BLaER1 (cell line): ENCODE results near the gene RETSAT.
A peak's percentile ranks its signal among the peaks of the same experiment; 100 is the strongest.

Experiments used
- H3K27ac ChIP-seq: shearing (Covaris generic); formaldehyde crosslinking; 2 replicates; pipeline ENCODE4 v1.8.1; 2022
- H3K27me3 ChIP-seq: shearing (Covaris generic); formaldehyde crosslinking; 2 replicates; pipeline ENCODE4 v1.8.1; 2022
- H3K36me3 ChIP-seq: shearing (Covaris generic); formaldehyde crosslinking; 2 replicates; pipeline ENCODE4 v1.8.1; 2022
- H3K4me1 ChIP-seq: shearing (Covaris generic); formaldehyde crosslinking; 2 replicates; pipeline ENCODE4 v1.8.1; 2022
- H3K4me2 ChIP-seq: shearing (Covaris generic); formaldehyde crosslinking; 2 replicates; pipeline ENCODE4 v1.8.1; 2022
- H3K4me3 ChIP-seq: shearing (Covaris generic); formaldehyde crosslinking; 2 replicates; pipeline ENCODE4 v1.8.1; 2022
- H3K9ac ChIP-seq: shearing (Covaris generic); formaldehyde crosslinking; 2 replicates; pipeline ENCODE4 v1.8.1; 2022
- H3K9me3 ChIP-seq: shearing (Covaris generic); formaldehyde crosslinking; 2 replicates; pipeline ENCODE4 v1.8.1; 2022
- H4K20me1 ChIP-seq: shearing (Covaris generic); formaldehyde crosslinking; 2 replicates; pipeline ENCODE4 v1.8.1; 2022
- Cebpa-rat ChIP-seq: shearing (Covaris generic); IDR thresholded peaks from 2 replicates; pipeline ENCODE4 v1.8.1; 2022

Gene RETSAT

DNA sequence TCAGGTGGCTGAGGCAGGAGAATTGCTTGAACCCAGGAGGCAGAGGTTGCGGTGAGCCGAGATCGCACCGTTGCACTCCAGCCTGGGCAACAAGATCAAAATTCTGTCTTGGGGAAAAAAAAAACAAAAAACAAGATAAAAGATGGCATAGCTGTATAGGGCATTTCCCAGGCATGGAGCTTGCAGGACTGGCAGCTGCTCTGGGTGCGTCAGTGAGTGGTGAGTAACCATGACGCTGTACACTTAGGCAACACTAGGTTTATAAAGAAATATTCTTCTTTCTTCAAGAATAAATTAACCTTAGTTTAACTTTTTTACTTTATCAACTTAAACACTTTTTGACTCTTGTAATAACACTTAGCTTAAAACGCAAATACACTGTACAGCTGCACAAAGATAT, 41.9 kb downstream of the RETSAT start:
- peaks cover 28% of the 10 kb centered on the region for H4K20me1 ChIP-seq
- no peak for TF ChIP-seq Cebpa-rat
- H3K4me3 ChIP-seq = no peak overlapping the region
- no peaks in the 10 kb centered on the region for H3K27me3 ChIP-seq
- H3K27ac ChIP-seq = no peak overlapping the region
- peaks cover 42% of the 10 kb centered on the region for H3K36me3 ChIP-seq
- H3K4me2 ChIP-seq = no peak overlapping the region
- peaks cover 46% of the 10 kb centered on the region for H3K4me1 ChIP-seq
- no peak overlapping the region for H3K9ac ChIP-seq
- H3K9me3 ChIP-seq = no peaks in the 10 kb centered on the region

GRCh38 chr2:85310330-85310729, 44.0 kb downstream of the RETSAT start:
- Histone ChIP-seq H3K9me3 (no peaks in the 10 kb centered on the region), H3K4me3 (no peak overlapping the region), H3K9ac (no peak overlapping the region), H3K36me3 (peaks cover 23% of the 10 kb centered on the region), H3K27ac (peak overlapping the region; percentile 68; the same call in 1 of the 2 replicates), H3K4me1 (peaks cover 65% of the 10 kb centered on the region), H4K20me1 (peaks cover 15% of the 10 kb centered on the region), H3K27me3 (no peaks in the 10 kb centered on the region), H3K4me2 (peak overlapping the region; percentile 79)
- no peak for TF ChIP-seq Cebpa-rat

DNA sequence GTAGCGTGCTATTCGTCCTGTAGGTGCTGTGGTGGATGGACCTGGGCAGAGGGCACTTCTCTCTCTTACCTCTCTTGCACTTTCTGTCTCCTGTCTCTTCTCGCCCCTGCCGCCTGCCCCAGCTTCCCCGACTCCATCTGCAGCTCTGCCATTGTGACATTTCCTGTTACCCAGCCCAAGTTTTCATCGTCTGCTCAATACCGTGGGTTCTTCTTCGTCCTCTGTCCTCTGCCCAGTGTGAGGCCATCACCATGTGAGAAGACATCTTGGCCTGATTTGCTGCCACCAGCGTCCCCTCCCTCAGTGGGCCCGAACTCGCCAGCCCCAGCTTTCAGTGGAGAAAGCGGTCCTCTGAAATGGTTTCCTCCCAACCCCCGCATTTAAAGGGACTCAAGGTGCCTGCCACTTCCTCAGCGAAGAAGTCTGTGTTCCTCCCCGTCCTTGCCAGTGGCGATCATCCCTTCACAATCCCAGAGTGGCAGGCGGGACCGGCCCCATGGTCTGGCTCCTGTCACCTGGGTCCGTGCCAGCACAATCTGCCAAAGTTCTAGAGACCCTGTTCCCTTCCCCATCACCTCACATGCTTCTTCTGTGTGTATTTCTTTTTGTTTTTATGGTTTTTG, 44.5 kb downstream of the RETSAT start:
- H3K4me2 ChIP-seq = peak overlapping the region; percentile 79

DNA sequence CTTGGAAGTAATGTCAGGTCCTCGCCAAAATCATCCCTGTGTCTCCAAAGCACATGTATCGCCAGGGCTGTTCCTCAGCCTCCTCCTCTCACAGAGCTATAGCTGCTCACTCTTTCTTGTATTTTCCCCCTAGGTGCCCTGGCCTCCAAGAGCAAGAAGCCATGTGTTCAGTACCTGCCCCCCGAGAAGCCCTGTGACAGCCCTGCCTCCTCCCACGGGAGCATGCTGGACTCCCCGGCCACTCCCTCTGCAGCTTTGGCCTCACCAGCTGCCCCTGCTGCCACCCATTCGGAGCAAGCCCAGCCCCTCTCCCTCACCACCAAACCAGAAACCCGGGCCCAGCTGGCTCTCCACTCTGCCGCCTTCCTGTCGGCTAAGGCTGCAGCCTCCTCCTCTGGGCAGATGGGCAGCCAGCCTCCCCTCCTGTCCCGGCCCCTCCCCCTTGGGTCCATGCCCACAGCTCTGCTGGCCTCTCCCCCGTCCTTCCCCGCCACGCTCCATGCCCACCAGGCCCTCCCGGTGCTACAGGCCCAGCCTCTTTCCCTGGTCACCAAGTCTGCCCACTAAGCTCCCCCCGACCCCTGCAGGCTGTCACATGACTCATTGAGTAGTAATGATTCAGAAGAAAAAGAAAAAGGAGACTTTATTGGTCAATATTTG, 45.3 kb downstream of the RETSAT start:
- H3K4me3 ChIP-seq = no peak overlapping the region
- no peak for TF ChIP-seq Cebpa-rat
- H3K27ac ChIP-seq = peak overlapping the region; percentile 68
- H3K4me1 ChIP-seq = peaks cover 65% of the 10 kb centered on the region
- no peaks in the 10 kb centered on the region for H3K9me3 ChIP-seq
- H3K36me3 ChIP-seq = peaks cover 10% of the 10 kb centered on the region
- peak overlapping the region; percentile 79 for H3K4me2 ChIP-seq
- peak overlapping the region; percentile 54 for H3K9ac ChIP-seq
- H4K20me1 ChIP-seq = peaks cover 2% of the 10 kb centered on the region
- H3K27me3 ChIP-seq = no peaks in the 10 kb centered on the region

More for the DNA sequence above, 44.5 kb downstream of the RETSAT start:
- H3K9me3 ChIP-seq = no peaks in the 10 kb centered on the region
- TF ChIP-seq Cebpa-rat = no peak
- H4K20me1 ChIP-seq = peaks cover 10% of the 10 kb centered on the region
- H3K4me1 ChIP-seq = peaks cover 65% of the 10 kb centered on the region
- peak overlapping the region; percentile 54 for H3K9ac ChIP-seq
- H3K27me3 ChIP-seq = no peaks in the 10 kb centered on the region
- H3K27ac ChIP-seq = peak overlapping the region; percentile 68
- no peak overlapping the region for H3K4me3 ChIP-seq
- H3K36me3 ChIP-seq = peaks cover 18% of the 10 kb centered on the region

DNA sequence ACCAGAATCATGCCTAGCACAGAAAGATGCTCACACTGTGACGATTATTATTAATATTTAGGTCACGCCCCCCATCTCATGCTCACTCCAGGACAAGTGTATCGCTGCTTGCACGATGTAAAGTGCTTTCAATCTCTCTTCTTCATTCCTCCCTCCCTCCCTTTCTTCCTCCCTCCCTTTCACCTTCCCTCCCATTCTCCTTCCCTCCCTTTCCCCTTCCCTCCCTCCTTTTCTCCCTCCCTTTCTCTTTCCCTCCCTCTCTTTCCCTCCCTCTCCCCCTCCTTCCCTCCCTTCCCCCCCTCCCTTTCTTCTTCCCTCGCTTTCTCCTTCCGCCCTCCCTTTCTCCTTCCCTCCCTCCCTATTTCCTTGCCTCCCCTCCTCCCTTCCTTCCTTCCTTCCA, 46.1 kb downstream of the RETSAT start:
- peaks cover 65% of the 10 kb centered on the region for H3K4me1 ChIP-seq
- peaks cover 1% of the 10 kb centered on the region; the same call in 1 of the 2 replicates for H3K36me3 ChIP-seq
- H3K27me3 ChIP-seq = no peaks in the 10 kb centered on the region
- peak overlapping the region; percentile 79 for H3K4me2 ChIP-seq
- H3K9me3 ChIP-seq = no peaks in the 10 kb centered on the region
- H3K9ac ChIP-seq = no peak overlapping the region
- no peak for TF ChIP-seq Cebpa-rat
- no peaks in the 10 kb centered on the region for H4K20me1 ChIP-seq
- no peak overlapping the region for H3K4me3 ChIP-seq
- no peak overlapping the region for H3K27ac ChIP-seq

GRCh38 chr2:85307527-85307897, 46.8 kb downstream of the RETSAT start:
- H3K4me1 ChIP-seq = peaks cover 65% of the 10 kb centered on the region
- no peak for TF ChIP-seq Cebpa-rat
- H3K4me3 ChIP-seq = peak overlapping the region; percentile 54; the same call in 1 of the 2 replicates
- peak overlapping the region; percentile 79 for H3K4me2 ChIP-seq
- H3K27me3 ChIP-seq = no peaks in the 10 kb centered on the region
- H3K27ac ChIP-seq = peak overlapping the region; percentile 68
- no peaks in the 10 kb centered on the region for H4K20me1 ChIP-seq
- H3K9me3 ChIP-seq = no peaks in the 10 kb centered on the region
- peak overlapping the region; percentile 69 for H3K9ac ChIP-seq
- no peaks in the 10 kb centered on the region for H3K36me3 ChIP-seq

- no peak for TF ChIP-seq Cebpa-rat
- Histone ChIP-seq H3K36me3 (no peaks in the 10 kb centered on the region), H3K27me3 (no peaks in the 10 kb centered on the region), H3K4me1 (peaks cover 32% of the 10 kb centered on the region), H3K9me3 (no peaks in the 10 kb centered on the region), H4K20me1 (no peaks in the 10 kb centered on the region), H3K9ac (no peak overlapping the region), H3K4me2 (no peak overlapping the region), H3K27ac (no peak overlapping the region), H3K4me3 (no peak overlapping the region)
Observed at GRCh38 chr2:85303780-85304531, 50.4 kb downstream of the RETSAT start.

DNA sequence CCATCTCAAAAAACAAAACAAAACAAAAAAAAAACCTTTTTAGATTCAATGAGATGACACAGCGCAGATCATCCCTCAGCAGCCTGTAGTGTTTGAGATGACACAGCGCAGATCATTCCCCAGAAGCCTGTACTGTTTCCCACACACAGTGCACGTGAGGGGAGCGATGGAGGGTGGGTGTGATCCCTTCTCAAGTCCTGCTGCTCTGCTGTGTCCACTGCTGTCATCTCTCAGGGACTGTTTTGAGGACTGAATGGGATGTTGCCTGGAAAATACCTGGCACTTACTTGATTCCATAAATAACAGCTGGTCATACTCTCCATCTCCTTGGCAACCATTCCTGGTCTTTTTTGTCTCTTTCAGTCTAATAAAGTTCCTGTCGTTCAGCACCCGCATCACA, 52.2 kb downstream of the RETSAT start:
- Histone ChIP-seq H3K9me3 (no peaks in the 10 kb centered on the region), H3K36me3 (no peaks in the 10 kb centered on the region), H3K4me2 (no peak overlapping the region), H3K27ac (no peak overlapping the region), H3K4me1 (peaks cover 16% of the 10 kb centered on the region), H3K27me3 (no peaks in the 10 kb centered on the region), H3K4me3 (no peak overlapping the region), H4K20me1 (no peaks in the 10 kb centered on the region), H3K9ac (no peak overlapping the region)
- no peak for TF ChIP-seq Cebpa-rat
